HepG2 (cell line): ENCODE results near the gene NIPAL3. TPM values are rescaled to one million over a fixed set of nuclear protein-coding genes. Genes with fewer than 3 reads are reported as not detected.

ENCODE experiments used
- FOXP4 ChIP-seq: sonication (generic); formaldehyde crosslinking; IDR thresholded peaks from 2 replicates; pipeline ENCODE4 v1.4.0; 2020; ENCODE audit warnings: missing genetic modification reagents
- GATA4 ChIP-seq: sonication (generic); IDR thresholded peaks from 2 replicates; pipeline ENCODE4 v1.6.1; 2016; ENCODE audit warnings: antibody characterized with exemption, low read depth, borderline replicate concordance
- HNF4A ChIP-seq: sonication (generic); formaldehyde crosslinking; IDR thresholded peaks from 2 replicates; pipeline ENCODE4 v1.4.0; 2020; ENCODE audit warnings: missing genetic modification reagents
- KLF9 ChIP-seq: IDR thresholded peaks from 2 replicates; pipeline ENCODE4 v1.6.1; 2016; ENCODE audit warnings: low read depth
- LCORL ChIP-seq, 2 experiments: fragments of 450-650 bp in 1 of 2; sonication (generic) in 1 of 2; formaldehyde crosslinking in 1 of 2; IDR thresholded peaks; 2 replicates each; pipeline versions ENCODE4 v1.5.0 to v1.6.1; 2017 to 2020; ENCODE audit warnings: antibody characterized with exemption in 1 of 2, missing genetic modification reagents in 1 of 2
- MNT ChIP-seq: fragments of 450-650 bp; IDR thresholded peaks from 2 replicates; pipeline ENCODE4 v1.6.1; 2016
- NR2F1 ChIP-seq, 2 experiments: fragments of 450-650 bp in 1 of 2; formaldehyde crosslinking in 1 of 2; IDR thresholded peaks; 2 replicates each; pipeline versions ENCODE4 v1.5.0 to v1.6.1; 2016 to 2020; ENCODE audit warnings: mild to moderate bottlenecking in 1 of 2, missing compliant biosample characterization in 1 of 2, missing genetic modification reagents in 1 of 2, moderate library complexity in 1 of 2
- NR2F2 ChIP-seq: IDR thresholded peaks from 2 replicates; pipeline ENCODE4 v1.6.1; 2012; ENCODE audit warnings: low read depth, inconsistent platforms, borderline replicate concordance
- RXRB ChIP-seq: IDR thresholded peaks from 2 replicates; pipeline ENCODE4 v1.6.1; 2016; ENCODE audit warnings: borderline replicate concordance, missing genetic modification reagents, missing compliant biosample characterization
- SYNCRIP ChIP-seq: fragments of 200-400 bp; formaldehyde crosslinking; IDR thresholded peaks from 2 replicates; pipeline ENCODE4 v1.6.1; 2018; ENCODE audit warnings: mild to moderate bottlenecking, low read depth, low read length; ENCODE audit not compliant: insufficient read depth
- ZBTB38 ChIP-seq: sonication (generic); formaldehyde crosslinking; IDR thresholded peaks from 2 replicates; pipeline ENCODE4 v1.5.1; 2020; ENCODE audit warnings: mild to moderate bottlenecking, missing genetic modification reagents
- ZEB1 ChIP-seq: IDR thresholded peaks from 2 replicates; pipeline ENCODE4 v1.6.1; 2012; ENCODE audit warnings: mild to moderate bottlenecking, low read depth, inconsistent platforms; ENCODE audit not compliant: insufficient replicate concordance
- ZNF143 ChIP-seq: sonication (generic); formaldehyde crosslinking; IDR thresholded peaks from 2 replicates; pipeline ENCODE4 v1.4.0; 2020; ENCODE audit warnings: missing genetic modification reagents
- ZNF512 ChIP-seq: sonication (generic); formaldehyde crosslinking; IDR thresholded peaks from 2 replicates; pipeline ENCODE4 v1.4.0; 2020; ENCODE audit warnings: mild to moderate bottlenecking, missing genetic modification reagents
- ZNF644 ChIP-seq: IDR thresholded peaks from 2 replicates; pipeline ENCODE4 v1.6.1; 2016; ENCODE audit warnings: low read depth
- polyA plus RNA-seq, 8 experiments: library from polyadenylated mRNA; depleted of rRNA in 3 of 8; stranded (reverse) in 7 of 8; unstranded in 1 of 8; fragments of >200 nt; fragmentation: Illumina TruSeq in 4 of 8; extraction: Trizol in 4 of 8; gene quantifications; 2 replicates each; pipeline versions ENCODE4 v1.2.1 to v1.2.3, GENCODE V29; 2011 to 2016; ENCODE audit warnings: low read depth in 4 of 8, missing spikeins in 1 of 8, mixed read lengths in 1 of 8; ENCODE audit not compliant: insufficient read depth in 1 of 8
- total RNA-seq, 5 experiments: library from RNA; depleted of rRNA; stranded (reverse); fragments of >200 nt; fragmentation: Illumina TruSeq; extraction: Trizol; gene quantifications; 2 replicates each; pipeline ENCODE4 v1.2.3, GENCODE V29; 2016; ENCODE audit warnings: low read depth in 1 of 5
- TF ChIP-seq, protein P1 (sequence below): sonication (generic); formaldehyde crosslinking; IDR thresholded peaks from 2 replicates; pipeline ENCODE4 v1.4.0; 2020; ENCODE audit warnings: missing genetic modification reagents
- TF ChIP-seq, protein P2 (sequence below): sonication (generic); formaldehyde crosslinking; IDR thresholded peaks from 2 replicates; pipeline ENCODE4 v1.4.0; 2020; ENCODE audit warnings: mild to moderate bottlenecking, missing genetic modification reagents

The NIPAL3 gene
- total and polyA plus RNA-seq, 2 of the 13 experiments (the other 11 are each of a cell fraction or from before 2014, with no cell fraction given), result 5.6 to 8.6 TPM

- TF ChIP-seq FOXP4 (0 out of 2 replicates have a peak, but pooled peaks have one; percentile 21), ZNF644 (CRISPR knock-in tag) (0 out of 2 replicates have a peak, but pooled peaks have one; percentile 37), KLF9 (CRISPR knock-in tag) (no peak), RXRB (CRISPR knock-in tag) (no peak), ZNF143 (CRISPR knock-in tag) (no peak), ZEB1 (no peak), MNT (no peak), LCORL (IDR thresholded peaks at IDR 0.05) (no peak), LCORL (CRISPR knock-in tag; IDR thresholded peaks at IDR 0.05) (no peak), SYNCRIP (no peak), ZBTB38 (CRISPR knock-in tag) (no peak), ZNF512 (CRISPR knock-in tag) (no peak), HNF4A (CRISPR knock-in tag) (peak; percentile 74), NR2F2 (0 out of 2 replicates have a peak, but pooled peaks have one; percentile 32), GATA4 (no peak), NR2F1 (CRISPR knock-in tag; IDR thresholded peaks at IDR 0.05) (peak; percentile 56 to 75; a peak in 2 of 4 replicates)
- TF ChIP-seq, protein P1, sequence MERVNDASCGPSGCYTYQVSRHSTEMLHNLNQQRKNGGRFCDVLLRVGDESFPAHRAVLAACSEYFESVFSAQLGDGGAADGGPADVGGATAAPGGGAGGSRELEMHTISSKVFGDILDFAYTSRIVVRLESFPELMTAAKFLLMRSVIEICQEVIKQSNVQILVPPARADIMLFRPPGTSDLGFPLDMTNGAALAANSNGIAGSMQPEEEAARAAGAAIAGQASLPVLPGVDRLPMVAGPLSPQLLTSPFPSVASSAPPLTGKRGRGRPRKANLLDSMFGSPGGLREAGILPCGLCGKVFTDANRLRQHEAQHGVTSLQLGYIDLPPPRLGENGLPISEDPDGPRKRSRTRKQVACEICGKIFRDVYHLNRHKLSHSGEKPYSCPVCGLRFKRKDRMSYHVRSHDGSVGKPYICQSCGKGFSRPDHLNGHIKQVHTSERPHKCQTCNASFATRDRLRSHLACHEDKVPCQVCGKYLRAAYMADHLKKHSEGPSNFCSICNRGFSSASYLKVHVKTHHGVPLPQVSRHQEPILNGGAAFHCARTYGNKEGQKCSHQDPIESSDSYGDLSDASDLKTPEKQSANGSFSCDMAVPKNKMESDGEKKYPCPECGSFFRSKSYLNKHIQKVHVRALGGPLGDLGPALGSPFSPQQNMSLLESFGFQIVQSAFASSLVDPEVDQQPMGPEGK (CRISPR knock-in tag), result 0 out of 2 replicates have a peak, but pooled peaks have one; percentile 13
- TF ChIP-seq, protein P2, sequence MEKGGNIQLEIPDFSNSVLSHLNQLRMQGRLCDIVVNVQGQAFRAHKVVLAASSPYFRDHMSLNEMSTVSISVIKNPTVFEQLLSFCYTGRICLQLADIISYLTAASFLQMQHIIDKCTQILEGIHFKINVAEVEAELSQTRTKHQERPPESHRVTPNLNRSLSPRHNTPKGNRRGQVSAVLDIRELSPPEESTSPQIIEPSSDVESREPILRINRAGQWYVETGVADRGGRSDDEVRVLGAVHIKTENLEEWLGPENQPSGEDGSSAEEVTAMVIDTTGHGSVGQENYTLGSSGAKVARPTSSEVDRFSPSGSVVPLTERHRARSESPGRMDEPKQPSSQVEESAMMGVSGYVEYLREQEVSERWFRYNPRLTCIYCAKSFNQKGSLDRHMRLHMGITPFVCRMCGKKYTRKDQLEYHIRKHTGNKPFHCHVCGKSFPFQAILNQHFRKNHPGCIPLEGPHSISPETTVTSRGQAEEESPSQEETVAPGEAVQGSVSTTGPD, result no peak
Observed at GRCh38 chr1:24493785-24494184, 78.2 kb downstream of the NIPAL3 start (continued).
